Fibroblast of skin of right biceps (primary cell): ENCODE data around the gene EPB41L2.
"Not testable (repeated sequence)": the region's sequence is repeated elsewhere in the genome, so short reads cannot be mapped to it uniquely, and the experiment has no call there.

ENCODE experiments used
- DNase-seq: peaks from one replicate; pipeline ENCODE4 v3.0.0-alpha.2; 2013

The EPB41L2 gene

DNA sequence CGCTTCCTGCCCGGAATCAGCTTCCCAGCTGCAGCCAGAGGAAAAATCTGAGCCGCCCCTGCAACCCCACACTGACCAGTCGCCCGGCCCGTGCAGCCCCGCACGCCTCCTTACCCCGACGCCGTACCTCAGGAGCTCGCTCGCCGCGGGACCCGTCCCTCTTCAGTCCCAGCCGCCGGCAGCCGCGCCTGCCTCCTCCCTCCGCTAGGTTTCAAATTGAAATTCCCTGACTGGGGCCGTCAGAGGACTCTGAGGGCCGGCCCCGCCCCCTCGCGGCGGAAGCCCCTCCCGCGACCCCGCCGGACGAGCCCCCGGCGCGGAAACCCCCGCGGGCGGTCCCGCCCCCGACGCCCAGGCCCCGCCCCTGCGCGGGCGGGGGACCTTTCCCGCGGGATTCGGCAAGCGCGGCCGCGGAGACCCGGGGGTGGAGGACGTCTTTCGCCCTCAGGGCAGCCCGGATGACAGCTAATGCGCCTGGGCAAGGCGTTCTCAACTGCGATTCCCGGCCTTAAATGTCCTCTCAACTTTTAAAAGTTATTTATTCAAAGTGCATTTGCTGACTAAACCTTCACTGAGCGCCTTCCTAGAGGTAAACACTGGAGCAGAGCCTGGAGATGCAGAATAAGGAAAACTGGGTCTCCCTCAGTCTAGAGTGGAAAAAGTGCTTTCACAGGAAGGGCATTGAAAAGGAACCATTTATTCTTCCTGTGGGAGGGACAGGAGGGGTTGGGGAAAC lies at the start of gene EPB41L2:
Gene EPB41L2 (minus strand): TSS at position 218 of the 736 bp plus-strand sequence. CDS start 106,760 bp downstream, outside the sequence.
- peak; percentile 91 for DNase-seq

DNA sequence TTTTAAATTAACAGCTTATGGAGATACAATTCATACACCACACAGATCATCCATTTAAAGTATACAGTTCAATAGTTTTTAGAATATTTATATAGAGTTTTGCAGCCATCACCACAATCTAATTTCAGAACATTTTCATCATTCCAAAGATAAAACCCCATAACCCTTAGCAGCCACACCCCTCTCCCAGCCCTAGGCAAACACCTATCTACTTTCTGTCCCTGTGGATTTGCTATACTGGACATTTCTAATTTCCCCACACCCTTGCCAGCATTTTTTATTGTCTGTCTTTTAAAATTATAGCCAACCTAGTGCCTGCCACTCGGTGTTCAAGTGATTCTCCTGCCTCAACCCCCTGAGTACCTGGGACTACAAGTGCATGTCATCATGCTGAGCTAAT lies 49.2 kb upstream of the EPB41L2 start:
- no peak for DNase-seq

DNA sequence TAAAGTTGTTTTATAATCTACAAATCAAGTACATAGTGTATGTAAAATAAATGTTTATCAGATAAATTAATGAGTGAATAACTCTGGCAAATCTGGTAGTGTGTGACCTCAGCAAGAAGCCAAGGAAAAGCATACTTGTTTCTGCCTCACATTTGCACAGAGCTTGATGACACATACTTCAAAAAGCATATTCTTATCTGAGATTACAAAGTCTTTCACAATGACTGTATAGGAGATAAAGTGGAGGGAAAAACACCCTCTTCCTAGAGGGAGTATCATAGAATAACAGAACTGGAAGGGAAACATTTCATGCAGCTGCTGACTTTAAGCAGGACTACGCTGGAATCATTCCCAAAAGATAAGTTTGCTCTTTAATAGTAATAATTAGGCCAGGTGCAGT lies 44.1 kb upstream of the EPB41L2 start:
- peak; percentile 73 for DNase-seq

DNA sequence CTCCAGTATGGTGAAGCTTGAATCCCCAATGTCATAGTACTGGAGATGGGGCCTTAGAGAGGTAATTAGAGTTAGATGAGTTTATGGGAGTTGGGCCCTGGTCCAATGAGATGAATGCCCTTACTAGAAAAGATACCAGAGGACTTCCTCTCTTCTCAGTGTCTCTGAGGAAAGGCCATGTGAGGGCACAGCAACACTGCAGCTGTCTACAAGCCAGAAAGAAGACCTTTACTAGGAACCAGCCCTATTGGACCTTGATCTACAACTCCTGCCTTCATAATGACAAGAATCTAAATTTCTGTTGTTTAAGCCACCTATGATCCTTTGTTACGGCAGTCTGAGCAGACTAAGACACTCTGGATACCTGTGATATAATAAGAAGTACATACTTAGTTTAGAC lies 40.9 kb upstream of the EPB41L2 start:
- no peak for DNase-seq

DNA sequence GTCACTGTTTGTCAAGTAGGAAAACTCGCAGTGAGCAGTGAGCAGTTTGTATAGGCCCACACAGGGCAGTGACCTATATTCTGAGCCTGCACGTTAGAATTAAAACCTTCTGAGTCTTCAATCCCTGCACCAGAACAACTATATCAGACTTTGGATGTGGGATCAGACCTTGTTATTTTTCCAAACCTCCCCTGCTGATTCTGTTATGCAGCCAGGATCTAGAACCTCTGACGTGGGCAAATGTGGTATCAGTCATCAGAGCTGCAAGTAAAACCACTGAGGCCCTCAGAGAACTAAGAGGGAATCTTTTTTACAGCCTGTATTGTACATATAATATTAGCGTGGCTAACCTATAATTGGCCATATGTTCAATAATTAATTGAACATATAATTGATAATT lies 40.3 kb upstream of the EPB41L2 start:
- no peak for DNase-seq

DNA sequence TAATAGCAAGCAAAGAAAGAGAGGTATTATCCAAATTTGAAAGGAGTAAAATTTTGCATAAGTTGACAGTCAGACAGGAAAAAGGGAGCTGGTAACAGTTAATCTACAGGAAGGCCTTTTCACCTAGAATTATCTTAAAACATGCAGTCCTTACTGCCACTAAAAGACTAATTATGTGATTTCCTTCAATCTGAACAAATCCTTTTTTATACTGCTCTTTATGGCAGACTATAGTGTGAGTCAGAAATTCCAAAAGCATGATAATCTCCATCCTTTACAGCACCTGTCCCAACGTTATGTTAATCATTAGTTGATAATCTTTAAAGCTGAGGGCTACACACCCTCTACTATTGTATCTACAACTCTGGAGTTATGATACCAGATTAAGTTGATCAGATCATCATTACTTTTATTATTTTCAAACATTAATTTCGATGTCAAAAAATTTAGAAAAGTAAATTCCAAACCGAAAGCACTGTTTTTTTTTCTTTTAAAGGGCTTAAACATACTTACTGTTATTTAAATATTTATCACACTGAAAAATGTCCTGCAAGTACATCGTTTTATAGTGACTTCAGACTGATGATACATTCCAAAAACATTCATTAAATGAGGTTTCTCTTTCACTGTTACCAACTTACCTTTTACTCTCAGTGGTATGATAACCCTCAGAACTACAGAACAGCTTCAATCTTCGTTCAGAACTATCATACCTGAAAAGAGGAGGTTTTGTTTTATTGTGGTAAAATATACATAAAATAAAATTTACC lies 39.1 kb upstream of the EPB41L2 start:
- DNase-seq, result peak; percentile 35

DNA sequence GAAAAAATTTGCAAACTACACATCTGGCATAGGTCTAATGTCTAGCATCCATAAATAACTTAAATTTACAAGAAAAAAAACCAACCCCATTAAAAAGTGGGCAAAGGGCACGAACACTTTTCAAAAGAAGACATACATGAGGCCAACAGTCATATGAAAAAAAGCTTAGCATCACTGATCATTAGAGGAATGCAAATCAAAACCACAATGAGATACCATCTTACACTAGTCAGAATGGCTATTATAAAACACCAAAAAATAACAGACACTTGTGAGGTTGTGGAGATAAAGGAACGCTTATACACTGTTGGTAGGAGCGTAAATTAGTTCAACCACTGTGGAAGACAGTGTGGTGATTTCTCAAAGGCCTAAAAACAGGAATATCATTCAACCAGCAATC lies 33.7 kb upstream of the EPB41L2 start:
- peak; percentile 28 for DNase-seq

DNA sequence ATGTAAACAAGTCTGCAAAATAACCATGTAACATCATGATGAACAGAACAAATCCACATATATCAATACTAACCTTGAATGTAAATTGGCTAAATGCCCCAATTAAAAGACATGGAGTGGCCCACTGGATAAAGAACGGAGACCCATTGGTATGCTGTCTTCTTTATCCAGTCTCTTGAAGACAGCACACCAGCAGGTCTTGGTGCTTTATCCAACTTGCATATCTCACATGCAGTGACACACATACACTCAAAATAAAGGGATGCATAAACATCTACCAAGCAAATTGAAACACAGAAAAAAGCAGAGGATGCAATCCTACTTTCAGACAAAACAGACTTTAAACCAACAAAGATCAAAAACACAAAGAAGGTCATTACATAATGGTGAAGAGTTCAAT lies 30.3 kb upstream of the EPB41L2 start:
- DNase-seq, result no peak

DNA sequence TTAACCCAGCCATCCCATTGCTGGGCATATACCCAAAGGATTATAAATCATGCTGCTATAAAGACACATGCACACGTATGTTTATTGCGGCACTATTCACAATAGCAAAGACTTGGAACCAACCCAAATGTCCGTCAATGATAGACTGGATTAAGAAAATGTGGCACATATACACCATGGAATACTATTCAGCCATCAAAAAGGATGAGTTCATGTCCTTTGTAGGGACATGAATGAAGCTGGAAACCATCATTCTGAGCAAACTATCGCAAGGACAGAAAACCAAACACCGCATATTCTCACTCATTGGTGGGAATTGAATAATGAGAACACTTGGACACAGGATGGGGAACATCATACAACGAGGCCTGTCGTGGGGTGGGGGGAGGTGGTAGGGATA lies 28.9 kb upstream of the EPB41L2 start:
- DNase-seq, result not testable (repeated sequence)

DNA sequence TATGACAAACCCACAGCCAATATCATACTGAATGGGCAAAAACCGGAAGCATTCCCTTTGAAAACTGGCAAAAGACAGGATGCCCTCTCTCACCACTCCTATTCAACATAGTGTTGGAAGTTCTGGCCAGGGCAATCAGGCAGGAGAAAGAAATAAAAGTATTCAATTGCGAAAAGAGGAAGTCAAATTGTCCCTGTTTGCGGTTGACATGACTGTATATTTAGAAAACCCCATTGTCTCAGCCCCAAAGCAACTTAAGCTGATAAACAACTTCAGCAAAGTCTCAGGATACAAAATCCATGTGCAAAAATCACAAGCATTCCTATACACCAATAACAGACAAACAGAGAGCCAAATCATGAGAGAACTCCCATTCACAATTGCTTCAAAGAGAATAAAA lies 27.3 kb upstream of the EPB41L2 start:
- DNase-seq, result not testable (repeated sequence)

DNA sequence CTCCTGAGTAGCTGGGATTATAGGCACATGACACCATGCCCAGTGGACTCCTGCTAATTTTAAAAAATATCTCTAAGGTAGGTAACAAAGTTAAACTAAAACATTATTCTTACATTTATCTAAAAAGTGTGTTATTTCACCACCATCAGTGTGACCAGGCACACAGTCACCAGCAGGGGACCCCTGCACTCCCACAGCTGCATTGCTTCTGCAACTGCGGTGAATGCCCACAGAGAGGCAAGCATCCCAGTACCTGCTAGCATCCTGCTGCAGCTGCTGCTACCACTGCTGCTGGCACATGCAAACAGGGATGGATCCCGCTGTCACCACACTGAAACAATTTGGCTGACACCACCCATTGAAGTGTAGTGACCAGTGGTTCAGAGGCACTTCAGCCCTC lies 21.9 kb upstream of the EPB41L2 start:
- no peak for DNase-seq

DNA sequence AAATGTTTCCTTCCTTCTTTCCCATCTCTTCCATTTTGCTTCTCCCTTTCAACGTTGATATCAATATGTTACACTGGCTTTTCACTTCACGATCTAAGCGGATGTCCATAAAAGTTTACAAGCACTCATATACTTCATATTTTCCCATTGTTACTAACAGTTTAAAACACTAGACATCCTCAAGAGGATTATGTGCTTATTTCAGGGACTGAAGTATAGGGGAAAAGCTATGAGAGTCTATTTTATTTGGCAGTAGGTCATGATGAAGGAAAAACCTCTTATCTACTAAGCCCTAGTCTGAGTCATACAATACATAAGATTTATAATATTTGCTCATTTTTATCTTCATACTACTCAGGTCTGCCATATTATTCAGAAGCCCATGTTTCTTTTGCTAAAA lies 20.6 kb upstream of the EPB41L2 start:
- DNase-seq, result no peak

DNA sequence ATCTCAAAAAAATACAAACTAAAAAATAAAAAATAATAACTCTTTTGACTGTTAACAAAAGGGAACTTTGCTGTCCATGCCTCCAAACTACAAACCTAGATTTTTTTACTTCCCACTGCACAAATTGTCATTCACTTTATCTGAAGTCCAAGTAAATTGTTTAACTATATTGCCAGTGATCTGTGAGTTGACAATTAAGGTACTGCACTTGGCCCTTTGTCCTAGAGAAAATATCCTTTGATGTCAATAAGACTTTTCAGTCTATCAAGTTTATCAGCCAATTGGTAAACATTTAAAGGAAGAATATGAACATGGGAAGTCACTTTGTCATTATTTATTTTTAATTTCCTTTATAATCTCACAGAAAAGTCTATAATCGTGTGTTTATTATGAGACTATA lies 19.3 kb upstream of the EPB41L2 start:
- DNase-seq, result no peak

DNA sequence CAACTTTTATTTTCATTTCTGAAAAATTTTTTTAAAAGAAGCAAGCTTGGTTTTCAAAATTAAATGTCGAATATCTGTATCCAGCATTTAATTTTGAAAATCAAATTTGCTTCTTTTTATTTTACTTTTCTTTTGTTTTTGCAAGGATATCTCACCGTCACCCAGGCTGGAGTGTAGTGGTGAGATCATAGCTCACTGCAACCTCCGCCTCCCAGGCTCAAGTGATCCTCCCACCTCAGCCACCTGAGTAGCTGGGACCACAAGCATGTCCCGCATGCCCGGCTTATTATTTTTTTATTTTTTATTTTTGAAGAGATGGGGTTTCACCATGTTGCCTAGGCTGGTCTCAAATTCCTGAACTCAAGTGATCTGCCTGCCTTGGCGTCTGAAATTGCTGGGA lies 17.0 kb upstream of the EPB41L2 start:
- no peak for DNase-seq

DNA sequence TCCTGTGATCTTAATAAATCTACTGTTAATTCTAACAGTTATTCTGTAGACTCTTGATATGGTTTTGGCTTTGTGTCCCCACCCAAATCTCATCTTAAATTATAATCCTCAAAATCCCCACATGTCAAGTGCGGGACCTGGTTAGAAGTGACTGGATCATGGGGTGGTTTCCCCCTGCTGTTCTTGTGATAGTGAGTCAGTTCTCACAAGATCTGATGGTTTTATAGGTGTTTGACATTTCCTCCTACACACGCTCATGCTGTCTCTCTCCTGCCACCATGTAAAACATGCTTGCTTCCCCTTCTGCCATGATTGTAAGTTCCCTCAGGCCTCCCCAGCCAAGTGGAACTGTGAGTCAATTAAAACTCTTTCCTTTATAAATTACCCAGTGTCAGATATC lies 10.5 kb upstream of the EPB41L2 start:
- no peak for DNase-seq

DNA sequence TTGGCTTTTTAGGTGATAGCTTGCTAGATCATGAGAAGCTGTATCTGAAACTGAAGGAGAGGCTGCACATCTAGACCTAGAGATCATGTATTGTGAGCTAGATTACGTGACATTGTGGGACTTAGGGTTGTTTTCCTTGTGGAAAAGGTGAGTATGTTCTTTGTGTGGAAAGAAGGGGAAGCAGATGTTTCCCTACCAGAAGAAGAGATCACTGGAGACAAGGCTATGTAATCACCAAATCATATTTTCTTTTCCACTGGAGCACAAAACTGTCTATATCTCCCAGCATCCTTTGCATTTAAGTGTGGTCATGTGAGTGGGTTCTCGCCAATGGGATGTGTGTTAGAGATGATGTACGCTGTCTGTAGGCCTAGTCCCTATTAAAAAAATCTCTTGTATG lies 7.0 kb upstream of the EPB41L2 start:
- no peak for DNase-seq

DNA sequence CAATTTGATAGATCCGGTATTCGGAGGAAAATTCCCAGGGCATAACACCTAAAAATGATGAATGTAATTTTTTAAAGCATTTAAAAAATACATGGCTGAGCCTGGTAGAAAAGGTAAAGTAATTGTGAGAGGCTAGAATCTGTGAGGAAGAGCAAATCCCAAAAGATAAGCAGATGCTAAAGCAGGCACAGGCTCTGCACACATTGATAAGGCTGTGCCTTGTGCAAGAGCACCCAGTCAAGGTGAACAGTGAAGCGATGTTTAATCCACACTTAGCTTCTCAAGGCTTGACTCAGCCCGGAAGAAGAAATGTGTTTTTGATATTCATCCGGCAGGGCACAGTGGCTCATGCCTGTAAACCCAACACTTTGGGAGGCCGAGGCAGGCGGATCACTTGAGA lies 5.1 kb upstream of the EPB41L2 start:
- DNase-seq, result no peak

DNA sequence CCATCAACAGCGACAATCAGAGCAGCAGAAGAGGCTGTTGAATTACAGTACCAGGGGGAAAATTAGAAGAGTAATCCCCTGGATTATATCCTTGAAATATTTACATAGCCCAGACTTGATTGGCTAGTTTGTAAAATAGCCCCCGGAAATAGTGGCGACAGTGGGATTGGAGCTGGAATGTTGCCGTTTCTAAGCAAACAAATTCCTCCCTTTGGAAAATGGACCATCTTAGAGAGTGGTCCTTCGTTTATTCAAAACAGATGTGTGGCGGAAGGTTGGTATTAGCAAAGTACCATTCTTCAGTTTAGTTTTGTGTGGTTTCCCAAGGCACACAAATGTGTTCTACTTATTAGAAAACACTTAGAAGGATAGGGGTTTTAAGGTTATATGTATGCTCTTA lies 4.5 kb upstream of the EPB41L2 start:
- no peak for DNase-seq

DNA sequence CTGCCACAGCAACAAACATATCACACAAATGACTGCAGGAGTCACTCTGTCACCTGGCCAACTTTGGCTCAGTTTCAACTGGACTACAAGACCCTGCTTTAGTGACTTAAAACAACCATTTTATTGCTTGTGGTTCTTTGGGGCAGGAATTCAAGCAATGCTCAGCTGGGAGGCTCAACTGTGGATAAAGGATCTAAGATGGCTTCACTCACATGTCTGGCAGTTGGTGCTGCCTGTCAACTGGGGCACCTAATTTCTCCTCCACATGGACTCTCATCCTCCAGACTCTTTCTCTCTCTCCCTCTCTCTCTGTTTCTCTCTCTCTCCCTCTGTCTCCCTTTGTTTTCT lies 2.8 kb upstream of the EPB41L2 start:
- DNase-seq, result no peak

DNA sequence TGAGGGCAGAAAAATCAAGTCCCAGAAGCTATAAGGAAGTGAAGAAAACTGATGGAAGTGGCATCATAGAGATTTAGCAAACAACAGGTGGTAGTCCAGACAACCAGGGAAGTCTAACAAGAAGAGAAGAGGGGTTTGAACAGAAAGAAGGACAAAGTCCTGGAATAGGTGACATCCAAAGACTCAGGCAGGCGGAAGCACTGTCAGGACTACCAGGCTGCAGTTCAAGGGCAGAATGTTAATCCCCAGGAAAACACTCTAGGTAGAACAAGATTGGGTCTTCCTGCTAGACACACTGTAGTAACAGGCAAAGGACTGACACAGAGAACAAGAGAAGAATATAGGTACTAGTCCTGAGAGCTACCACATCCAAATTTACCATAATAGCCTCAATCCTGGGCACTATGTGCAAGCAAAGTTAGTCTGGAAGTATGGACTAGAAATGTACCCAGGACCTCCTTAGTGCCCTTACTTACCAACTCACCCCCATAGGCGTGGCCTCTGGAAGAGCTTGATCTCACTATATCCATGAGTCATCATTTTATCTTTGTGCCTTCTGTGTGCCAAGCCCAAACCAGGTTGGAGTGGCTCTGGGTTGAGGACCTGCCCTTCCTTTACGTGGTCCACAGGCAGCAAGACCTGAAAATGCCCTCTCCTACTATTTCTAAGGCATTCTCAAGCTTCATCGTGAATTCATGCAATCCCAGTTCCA lies 2.2 kb upstream of the EPB41L2 start:
- DNase-seq, result no peak

DNA sequence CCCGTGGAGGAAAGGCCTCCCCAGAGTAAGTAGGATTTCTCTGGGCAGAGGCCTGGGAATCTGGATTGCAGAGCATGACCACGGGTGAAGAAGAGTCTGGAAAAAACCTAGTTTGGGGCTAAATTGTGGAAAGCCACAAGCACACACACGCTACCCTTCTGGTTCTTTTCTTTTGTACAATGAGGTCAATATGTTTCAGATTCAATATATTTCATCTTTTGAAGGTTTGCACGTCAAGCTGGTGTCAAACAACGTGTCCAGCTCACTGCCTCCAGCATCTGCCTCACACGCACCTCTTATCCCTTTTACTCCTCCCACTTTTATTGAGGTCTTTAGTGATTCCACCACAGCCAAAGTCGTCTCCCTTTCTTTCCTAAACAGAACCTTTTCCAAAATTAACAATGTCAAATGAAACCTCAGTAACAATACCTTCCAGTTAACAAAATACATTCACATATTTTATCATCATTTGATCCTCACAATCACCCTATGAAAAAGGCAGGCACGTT lies 773 bp upstream of the EPB41L2 start:
- DNase-seq, result no peak

DNA sequence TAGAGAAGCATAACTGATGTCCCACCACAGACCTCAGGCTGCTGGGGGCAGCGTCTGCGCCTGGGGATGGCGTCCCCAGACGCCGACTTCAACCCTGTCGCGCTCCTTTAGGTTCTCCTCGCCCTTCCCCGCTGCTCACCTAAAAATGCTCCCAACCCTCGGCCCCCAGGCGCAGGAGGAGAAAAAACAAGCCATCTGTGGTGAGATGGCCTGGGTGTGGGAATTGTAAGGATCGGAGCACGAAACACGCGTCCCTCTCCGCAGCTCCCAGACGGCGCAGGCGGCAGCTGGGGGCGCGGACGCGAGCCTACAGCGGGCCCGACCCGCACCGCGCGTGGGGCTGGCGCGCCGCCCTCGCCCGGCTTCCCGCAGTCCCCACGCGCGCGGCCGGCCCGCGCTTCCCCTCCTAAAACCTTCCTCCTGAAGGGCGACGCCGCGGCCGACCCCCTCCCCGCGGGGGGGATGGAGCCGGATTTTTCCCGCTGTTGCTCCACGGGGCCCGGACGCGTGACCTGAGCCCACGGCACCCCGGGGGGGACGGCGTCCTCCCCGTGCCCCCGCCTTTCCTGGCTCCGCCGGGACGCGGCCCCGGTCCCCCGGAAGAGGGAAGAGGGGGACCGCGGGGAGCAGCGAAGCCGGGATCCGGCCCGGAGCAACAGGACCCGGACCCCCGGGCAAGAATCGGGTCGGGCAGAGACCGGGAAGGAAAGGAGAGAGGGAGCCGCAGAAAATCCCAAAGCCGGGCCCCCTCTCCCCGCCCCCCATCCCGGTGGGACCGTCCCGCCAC lies 611 bp downstream of the EPB41L2 start:
- DNase-seq, result no peak

DNA sequence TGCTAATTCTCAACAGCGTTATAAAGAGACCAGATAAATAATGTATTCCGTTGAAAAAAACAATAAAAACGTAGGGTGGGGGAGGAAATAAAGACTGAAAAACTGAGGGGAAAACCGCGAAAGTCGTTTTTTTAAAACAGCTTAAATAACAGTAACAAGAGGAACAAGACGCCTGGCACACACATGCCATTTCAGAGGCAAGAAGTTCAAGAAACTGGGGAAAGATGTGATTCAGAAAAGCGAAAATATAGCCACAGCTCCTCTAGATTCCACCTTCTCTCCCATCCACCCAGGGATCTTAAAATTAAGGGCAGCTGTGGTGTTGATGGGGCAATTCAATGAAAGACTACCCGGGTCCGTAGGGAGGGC lies 1.3 kb downstream of the EPB41L2 start:
- no peak for DNase-seq
